DOHH2 (cell line): ENCODE data around the gene GALNT17.

Source experiments
- EZH2phosphoT487 ChIP-seq: fragments of 200-600 bp; sonication (generic); IDR thresholded peaks from 2 replicates; pipeline ENCODE4 v1.6.1; 2017; ENCODE audit warnings: borderline replicate concordance, mild to moderate bottlenecking, antibody characterized with exemption, low read length, moderate library complexity, mixed read lengths
- TF ChIP-seq, protein P1 (sequence below): fragments of 200-600 bp; sonication (generic); IDR thresholded peaks from one replicate; pipeline ENCODE4 v1.5.1; 2014; ENCODE audit warnings: antibody characterized with exemption, mild to moderate bottlenecking, low read depth, low read length; ENCODE audit not compliant: poor library complexity, severe bottlenecking

DNA sequence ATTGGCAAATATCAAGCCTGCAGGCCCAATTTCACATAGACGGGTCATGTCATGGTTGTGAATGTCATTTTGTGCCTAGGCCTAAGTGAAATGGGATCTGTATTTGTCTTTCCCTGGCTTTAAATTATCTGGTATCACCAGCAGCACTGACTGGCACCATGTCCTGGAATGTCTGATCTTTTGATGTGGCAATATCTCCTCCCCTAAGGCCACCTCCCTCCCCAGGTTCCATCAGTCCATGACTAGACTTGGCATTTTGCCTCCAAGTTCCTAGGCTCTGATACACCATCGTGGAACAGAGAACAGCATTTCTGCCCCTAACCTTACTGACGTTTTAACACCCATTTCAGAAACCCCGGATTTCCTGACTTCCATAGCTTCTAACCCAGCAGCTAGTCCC lies 513.9 kb downstream of the GALNT17 start:
- TF ChIP-seq, protein P1, sequence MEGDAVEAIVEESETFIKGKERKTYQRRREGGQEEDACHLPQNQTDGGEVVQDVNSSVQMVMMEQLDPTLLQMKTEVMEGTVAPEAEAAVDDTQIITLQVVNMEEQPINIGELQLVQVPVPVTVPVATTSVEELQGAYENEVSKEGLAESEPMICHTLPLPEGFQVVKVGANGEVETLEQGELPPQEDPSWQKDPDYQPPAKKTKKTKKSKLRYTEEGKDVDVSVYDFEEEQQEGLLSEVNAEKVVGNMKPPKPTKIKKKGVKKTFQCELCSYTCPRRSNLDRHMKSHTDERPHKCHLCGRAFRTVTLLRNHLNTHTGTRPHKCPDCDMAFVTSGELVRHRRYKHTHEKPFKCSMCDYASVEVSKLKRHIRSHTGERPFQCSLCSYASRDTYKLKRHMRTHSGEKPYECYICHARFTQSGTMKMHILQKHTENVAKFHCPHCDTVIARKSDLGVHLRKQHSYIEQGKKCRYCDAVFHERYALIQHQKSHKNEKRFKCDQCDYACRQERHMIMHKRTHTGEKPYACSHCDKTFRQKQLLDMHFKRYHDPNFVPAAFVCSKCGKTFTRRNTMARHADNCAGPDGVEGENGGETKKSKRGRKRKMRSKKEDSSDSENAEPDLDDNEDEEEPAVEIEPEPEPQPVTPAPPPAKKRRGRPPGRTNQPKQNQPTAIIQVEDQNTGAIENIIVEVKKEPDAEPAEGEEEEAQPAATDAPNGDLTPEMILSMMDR = no peak
- no peak for TF ChIP-seq EZH2phosphoT487
